ENCODE data around the gene HDAC9. TPM values are rescaled to one million over a fixed set of nuclear protein-coding genes. Genes with fewer than 3 reads are reported as not detected.

HDAC9 gene
- total and polyA plus RNA-seq, 12 donors, result 2.6 to 23.1 (median 7.5) TPM

DNA sequence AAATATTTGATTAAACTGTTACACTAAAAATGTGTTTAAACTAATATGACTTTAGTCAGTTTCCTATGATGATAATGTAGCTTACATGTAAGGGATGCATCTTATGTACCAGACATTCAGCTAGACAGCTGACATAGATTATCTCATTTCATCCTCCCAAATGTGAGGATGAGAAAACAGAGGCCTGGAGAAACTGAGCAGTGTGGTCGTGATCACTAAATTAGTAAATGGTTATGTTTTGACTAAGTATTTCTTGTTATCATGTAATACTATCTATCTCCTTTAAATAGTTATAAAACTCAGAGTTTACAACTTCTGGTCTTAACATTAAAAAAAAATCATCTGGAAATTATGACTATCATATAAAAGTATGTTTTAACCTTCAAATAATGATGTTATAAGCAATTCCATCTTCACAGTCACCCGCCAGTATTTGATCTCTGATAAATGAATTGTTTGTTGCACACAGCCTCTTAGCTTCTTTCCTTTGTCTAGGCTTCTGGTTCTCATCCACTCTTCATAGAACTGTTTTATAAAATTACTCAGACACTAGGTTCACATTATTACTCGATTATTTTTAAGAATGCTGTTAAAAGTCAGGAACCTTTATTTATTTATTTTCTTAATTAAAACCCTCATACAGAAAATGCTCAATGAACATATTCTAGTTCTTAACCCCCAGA lies 33.6 kb upstream of the HDAC9 start:
- no peak for TF ChIP-seq POLR2A (IDR thresholded peaks at IDR 0.05)
- TF ChIP-seq, protein P1, sequence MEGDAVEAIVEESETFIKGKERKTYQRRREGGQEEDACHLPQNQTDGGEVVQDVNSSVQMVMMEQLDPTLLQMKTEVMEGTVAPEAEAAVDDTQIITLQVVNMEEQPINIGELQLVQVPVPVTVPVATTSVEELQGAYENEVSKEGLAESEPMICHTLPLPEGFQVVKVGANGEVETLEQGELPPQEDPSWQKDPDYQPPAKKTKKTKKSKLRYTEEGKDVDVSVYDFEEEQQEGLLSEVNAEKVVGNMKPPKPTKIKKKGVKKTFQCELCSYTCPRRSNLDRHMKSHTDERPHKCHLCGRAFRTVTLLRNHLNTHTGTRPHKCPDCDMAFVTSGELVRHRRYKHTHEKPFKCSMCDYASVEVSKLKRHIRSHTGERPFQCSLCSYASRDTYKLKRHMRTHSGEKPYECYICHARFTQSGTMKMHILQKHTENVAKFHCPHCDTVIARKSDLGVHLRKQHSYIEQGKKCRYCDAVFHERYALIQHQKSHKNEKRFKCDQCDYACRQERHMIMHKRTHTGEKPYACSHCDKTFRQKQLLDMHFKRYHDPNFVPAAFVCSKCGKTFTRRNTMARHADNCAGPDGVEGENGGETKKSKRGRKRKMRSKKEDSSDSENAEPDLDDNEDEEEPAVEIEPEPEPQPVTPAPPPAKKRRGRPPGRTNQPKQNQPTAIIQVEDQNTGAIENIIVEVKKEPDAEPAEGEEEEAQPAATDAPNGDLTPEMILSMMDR (IDR thresholded peaks at IDR 0.05), result no peak
- intact Hi-C loops (cut with DNase I), result no loop called here
- Histone ChIP-seq H3K36me3 (replicated peaks in 1 of 2) (no peaks in the 10 kb centered on the region), H3K27ac (no peak overlapping the region), H3K4me1 (replicated peaks in 1 of 2) (no peaks in the 10 kb centered on the region), H3K9me3 (replicated peaks in 1 of 3) (no peaks in the 10 kb centered on the region), H3K4me3 (no peak overlapping the region), H3K27me3 (no peaks in the 10 kb centered on the region)
- WGBS, 4 donors, result 75 to 82% (median 80%) methylated on average over 3 of the region's 3 CpGs
- no peak for DNase-seq

DNA sequence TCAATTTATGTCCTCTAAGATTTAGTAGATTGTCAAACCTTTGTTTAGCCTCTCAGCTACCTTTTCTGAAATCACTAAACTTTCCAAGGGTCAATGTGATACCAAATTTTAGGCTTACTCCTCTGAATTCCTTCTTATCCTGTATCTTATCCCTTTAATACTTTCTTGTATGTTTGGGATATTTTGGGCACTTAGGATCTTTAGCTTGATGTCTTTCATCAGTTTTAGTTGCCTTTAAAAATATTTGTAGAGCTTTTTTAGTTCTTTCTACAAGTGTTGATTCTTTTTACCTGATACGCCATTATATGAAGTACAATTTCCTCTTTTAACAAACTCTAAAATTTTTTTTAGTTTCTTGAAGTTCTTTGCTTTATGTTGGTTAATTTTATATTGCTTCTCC lies 30.7 kb upstream of the HDAC9 start:
- Histone ChIP-seq H3K4me3 (no peak overlapping the region), H3K36me3 (replicated peaks in 1 of 2) (no peaks in the 10 kb centered on the region), H3K4me1 (replicated peaks in 1 of 2) (no peaks in the 10 kb centered on the region), H3K27ac (no peak overlapping the region), H3K27me3 (no peaks in the 10 kb centered on the region), H3K9me3 (replicated peaks in 1 of 3) (no peaks in the 10 kb centered on the region)
- no peak for DNase-seq
- WGBS, 4 donors, result 93 to 98% (median 95%) methylated on average over 1 of the region's 1 CpG
- TF ChIP-seq, protein P1 (IDR thresholded peaks at IDR 0.05), result no peak
- no peak for TF ChIP-seq POLR2A (IDR thresholded peaks at IDR 0.05)
- intact Hi-C loops (cut with DNase I), result no loop called here

DNA sequence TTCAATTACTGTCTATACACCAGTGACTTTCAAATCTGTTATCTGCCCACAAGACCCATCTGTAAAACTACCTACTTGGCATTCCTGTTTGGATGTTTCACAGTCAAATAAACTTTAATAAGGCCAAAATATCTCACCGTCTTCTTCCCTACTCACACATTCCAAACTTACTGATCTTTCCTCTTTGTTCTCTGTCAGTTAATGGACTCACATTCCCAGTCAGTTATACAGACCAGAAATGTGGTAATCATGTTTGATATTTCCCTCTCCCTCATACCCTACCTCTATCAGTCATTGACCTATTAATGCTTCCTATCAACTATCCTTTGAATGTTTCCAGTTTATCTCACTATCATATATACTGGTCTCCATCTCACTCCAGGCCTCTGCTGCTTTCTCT lies 28.5 kb upstream of the HDAC9 start:
- Histone ChIP-seq H3K36me3 (replicated peaks in 1 of 2) (no peaks in the 10 kb centered on the region), H3K27ac (no peak overlapping the region), H3K9me3 (replicated peaks in 1 of 3) (no peaks in the 10 kb centered on the region), H3K27me3 (no peaks in the 10 kb centered on the region), H3K4me1 (replicated peaks in 1 of 2) (no peaks in the 10 kb centered on the region), H3K4me3 (no peak overlapping the region)
- TF ChIP-seq, protein P1 (IDR thresholded peaks at IDR 0.05), result no peak
- TF ChIP-seq POLR2A (IDR thresholded peaks at IDR 0.05), result no peak
- intact Hi-C loops (cut with DNase I), result no loop called here
- no peak for DNase-seq
- WGBS, 4 donors, result 73 to 91% (median 88%) methylated on average over 1 of the region's 1 CpG

DNA sequence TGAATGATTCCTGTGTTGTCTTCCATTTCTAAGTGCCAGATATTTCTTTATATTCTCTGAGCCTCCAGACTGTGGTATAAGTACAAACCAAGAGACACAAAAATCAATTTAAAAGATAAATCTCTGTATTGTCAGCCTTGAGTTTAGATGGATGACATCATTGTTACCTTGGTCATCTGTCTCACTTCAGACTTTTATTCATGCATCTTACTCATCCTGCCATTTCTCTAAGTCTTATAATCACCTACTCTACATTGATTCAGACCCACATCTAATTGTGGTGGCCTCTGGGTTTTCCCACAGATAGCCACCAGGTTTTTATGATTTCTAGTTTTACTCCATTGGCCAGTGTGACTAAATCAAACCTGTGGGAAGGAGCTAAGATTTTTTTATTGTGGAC lies 26.8 kb upstream of the HDAC9 start:
- no peak for DNase-seq
- Histone ChIP-seq H3K9me3 (replicated peaks in 1 of 3) (no peaks in the 10 kb centered on the region), H3K36me3 (replicated peaks in 1 of 2) (no peaks in the 10 kb centered on the region), H3K27me3 (no peaks in the 10 kb centered on the region), H3K27ac (no peak overlapping the region), H3K4me1 (replicated peaks in 1 of 2) (no peaks in the 10 kb centered on the region), H3K4me3 (no peak overlapping the region)
- TF ChIP-seq, protein P1 (IDR thresholded peaks at IDR 0.05), result no peak
- TF ChIP-seq POLR2A (IDR thresholded peaks at IDR 0.05), result no peak
- intact Hi-C loops (cut with DNase I), result no loop called here

All from adrenal gland (tissue), 12 donors.